IMR-90 (cell line): ENCODE results near the gene WDR91. TPM values are rescaled to one million over a fixed set of nuclear protein-coding genes. Genes with fewer than 3 reads are reported as not detected.

Experiments
- ATAC-seq: fragments of 200-7000 bp; cut with Tn5 transposase; 2 replicates; pipeline ENCODE4 v1.9.1; 2020; ENCODE audit warnings: low read depth, mild to moderate bottlenecking, moderate library complexity
- BruUV-seq: library from RNA; stranded (reverse); fragments of 400-500 nt; replicated peaks from 2 replicates; lab custom pipeline; 2021; lab: Mats Ljungman, UMichigan
- CTCF ChIA-PET: fragments of 300-600 bp; formaldehyde crosslinking; extraction: SDS; loops from one replicate; lab custom pipeline; 2021; ENCODE audit warnings: antibody characterized with exemption; lab: Yijun Ruan, JAX
- POLR2A ChIA-PET: fragments of 300-600 bp; sonication (Branson Sonifier 250); formaldehyde crosslinking; loops from one replicate; lab custom pipeline; 2022; ENCODE audit warnings: antibody characterized with exemption; ENCODE audit not compliant: unreplicated experiment; lab: Charles Lee
- DNase-seq: peaks from one replicate; pipeline ENCODE4 v3.0.0; 2013
- H2AFZ ChIP-seq: replicated peaks from 2 replicates; pipeline ENCODE3; 2013; ENCODE audit warnings: low read length, mild to moderate bottlenecking; ENCODE audit not compliant: poor library complexity
- H2AK5ac ChIP-seq: 2 replicates; pipeline ENCODE4 v1.6.1; 2013; ENCODE audit warnings: low read depth, low read length, inconsistent platforms
- H2AK9ac ChIP-seq: replicated peaks from 2 replicates; pipeline ENCODE3; 2013; ENCODE audit warnings: mild to moderate bottlenecking, low read depth, low read length, moderate library complexity; ENCODE audit not compliant: poor library complexity
- H2BK120ac ChIP-seq: 2 replicates; pipeline ENCODE4 v1.6.1; 2013; ENCODE audit warnings: low read depth, low read length, inconsistent platforms
- H2BK15ac ChIP-seq: 3 replicates; pipeline ENCODE4 v1.6.1; 2013; ENCODE audit warnings: low read depth, low read length, inconsistent platforms
- H2BK20ac ChIP-seq: 2 replicates; pipeline ENCODE4 v1.6.1; 2013; ENCODE audit warnings: low read depth, mild to moderate bottlenecking, inconsistent platforms, low read length, moderate library complexity
- H2BK5ac ChIP-seq: 2 replicates; pipeline ENCODE4 v1.6.1; 2013; ENCODE audit warnings: mild to moderate bottlenecking, low read depth, low read length, inconsistent platforms; ENCODE audit not compliant: poor library complexity, severe bottlenecking
- H3K14ac ChIP-seq: replicated peaks from 2 replicates; pipeline ENCODE4 v1.6.1; 2013; ENCODE audit warnings: low read depth, low read length, inconsistent platforms
- H3K18ac ChIP-seq: 2 replicates; pipeline ENCODE4 v1.6.1; 2013; ENCODE audit warnings: low read depth, low read length, control low read depth
- H3K23ac ChIP-seq: 2 replicates; pipeline ENCODE4 v1.6.1; 2013; ENCODE audit warnings: low read depth, low read length, inconsistent platforms
- H3K27ac ChIP-seq: 2 replicates; pipeline ENCODE4 v1.5.1; 2013; ENCODE audit warnings: mild to moderate bottlenecking, control low read depth, low read length; ENCODE audit not compliant: insufficient read depth
- H3K27me3 ChIP-seq: 2 replicates; pipeline ENCODE4 v1.6.1; 2013; ENCODE audit warnings: low read length; ENCODE audit not compliant: control insufficient read depth, insufficient read depth
- H3K36me3 ChIP-seq: 2 replicates; pipeline ENCODE4 v1.6.1; 2013; ENCODE audit warnings: low read length, mixed read lengths; ENCODE audit not compliant: control insufficient read depth, insufficient read depth
- H3K4ac ChIP-seq: 2 replicates; pipeline ENCODE4 v1.6.1; 2013; ENCODE audit warnings: low read depth, low read length, inconsistent platforms
- H3K4me1 ChIP-seq: 2 replicates; pipeline ENCODE4 v1.6.1; 2013; ENCODE audit warnings: low read length, mixed read lengths; ENCODE audit not compliant: control insufficient read depth, insufficient read depth
- H3K4me2 ChIP-seq: 2 replicates; pipeline ENCODE4 v1.6.1; 2013; ENCODE audit warnings: low read depth, mild to moderate bottlenecking, control low read depth, low read length, moderate library complexity
- H3K4me3 ChIP-seq: 2 replicates; pipeline ENCODE4 v1.5.1; 2013; ENCODE audit warnings: low read depth, mild to moderate bottlenecking, control low read depth, low read length, moderate library complexity; ENCODE audit not compliant: insufficient read depth
- H3K56ac ChIP-seq: 2 replicates; pipeline ENCODE4 v1.6.1; 2013; ENCODE audit warnings: low read length, inconsistent platforms; ENCODE audit not compliant: insufficient read depth; ENCODE audit errors: extremely low read depth
- H3K79me1 ChIP-seq, 2 experiments: 2 replicates each; pipeline ENCODE4 v1.6.1; 2013; ENCODE audit warnings: low read length in 2 of 2, inconsistent platforms in 1 of 2, low read depth in 1 of 2
- H3K9ac ChIP-seq: 2 replicates; pipeline ENCODE4 v1.6.1; 2013; ENCODE audit warnings: low read depth, low read length, control low read depth
- H3K9me1 ChIP-seq: 2 replicates; pipeline ENCODE4 v1.6.1; 2013; ENCODE audit warnings: low read length, inconsistent platforms; ENCODE audit not compliant: insufficient read depth
- H3K9me3 ChIP-seq: 2 replicates; pipeline ENCODE4 v1.6.1; 2013; ENCODE audit warnings: low read length; ENCODE audit not compliant: control insufficient read depth, insufficient read depth
- H4K20me1 ChIP-seq: 2 replicates; pipeline ENCODE4 v1.6.1; 2013; ENCODE audit warnings: low read length, inconsistent platforms; ENCODE audit not compliant: insufficient read depth
- H4K5ac ChIP-seq: 2 replicates; pipeline ENCODE4 v1.6.1; 2013; ENCODE audit warnings: mild to moderate bottlenecking, low read depth, low read length, control low read depth
- H4K8ac ChIP-seq, 2 experiments: 2 replicates each; pipeline ENCODE4 v1.6.1; 2013; ENCODE audit warnings: low read depth in 2 of 2, low read length in 2 of 2, control low read depth in 1 of 2, inconsistent platforms in 1 of 2
- H4K91ac ChIP-seq: 2 replicates; pipeline ENCODE4 v1.6.1; 2013; ENCODE audit warnings: low read depth, low read length, inconsistent platforms; ENCODE audit not compliant: insufficient read depth
- CEBPB ChIP-seq: IDR thresholded peaks from 2 replicates; pipeline ENCODE4 v1.6.1; 2012; ENCODE audit warnings: low read depth, low read length, improper control_type of control experiment
- FOS ChIP-seq: fragments of 150-350 bp; IDR thresholded peaks from 2 replicates; pipeline ENCODE4 v1.6.1; 2016; ENCODE audit warnings: low read depth, low read length
- MXI1 ChIP-seq: IDR thresholded peaks from 2 replicates; pipeline ENCODE4 v1.6.1; 2012; ENCODE audit warnings: low read depth, mild to moderate bottlenecking, low read length, moderate library complexity, borderline replicate concordance
- NFE2L2 ChIP-seq: fragments of 150-350 bp; IDR thresholded peaks from 2 replicates; pipeline ENCODE4 v1.6.1; 2016; ENCODE audit warnings: low read depth, mild to moderate bottlenecking, low read length
- SMC3 ChIP-seq: fragments of 150-350 bp; IDR thresholded peaks from 2 replicates; pipeline ENCODE4 v1.6.1; 2016; ENCODE audit warnings: low read depth, mild to moderate bottlenecking, antibody characterized with exemption, low read length, moderate library complexity
- USF2 ChIP-seq: fragments of 150-350 bp; IDR thresholded peaks from 2 replicates; pipeline ENCODE4 v1.6.1; 2017; ENCODE audit warnings: mild to moderate bottlenecking, antibody characterized with exemption, low read length, low read depth
- WGBS, 2 experiments: methylation state at CpG; one replicate each; pipeline versions ENCODE4 v1.1.5 to v1.1.7; 2013; ENCODE audit warnings: missing lambda C conversion rate in 2 of 2; ENCODE audit not compliant: insufficient read length in 1 of 2; ENCODE audit errors: extremely low coverage in 2 of 2; 5-methylcytosine and 5-hydroxymethylcytosine counted together
- dilution Hi-C: fragments of 300-500 bp; cut with HindIII; formaldehyde crosslinking; loops from one replicate; pipeline ENCODE4 v1.14.3; 2018; ENCODE audit warnings: low sequenced_read_pairs; ENCODE audit not compliant: unreplicated experiment
- in situ Hi-C: fragments of 300-500 bp; cut with MboI; formaldehyde crosslinking; loops from 3 replicates; pipeline ENCODE4 v1.14.3; 2019; ENCODE audit warnings: low sequenced_read_pairs, inconsistent platforms, mixed read lengths
- intact Hi-C: fragments of 100-400 bp; cut with micrococcal nuclease; formaldehyde crosslinking; loops from 2 replicates; pipeline ENCODE4 v1.10.0; 2022
- polyA plus RNA-seq, 3 experiments: library from polyadenylated mRNA; depleted of rRNA; stranded (reverse); fragments of >200 nt; gene quantifications; 2 replicates each; pipeline ENCODE4 v1.2.3, GENCODE V29; 2012; ENCODE audit warnings: low replicate concordance in 1 of 3
- total RNA-seq: library from RNA; depleted of rRNA; stranded (reverse); fragments of >200 nt; gene quantifications from 2 replicates; pipeline ENCODE4 v1.2.3, GENCODE V29; 2012

The WDR91 gene
- total and polyA plus RNA-seq, 2 of the 4 experiments (the other 2 are of a cell fraction): 5.2 to 10.3 TPM

- intact Hi-C loops (loop anchor here (1.0 kb wide), 1 partner anchor 45 kb away; no protein-coding TSS in a partner anchor), in situ Hi-C loops (no loop called here), dilution Hi-C loops (no loop called here)
- H3K23ac ChIP-seq: peak within 1 kb of the TSS; percentile 94
- H3K9me3 ChIP-seq: no peaks in the 10 kb centered on the region
- BruUV-seq: no TSS peak
- CTCF ChIA-PET: interaction anchor here (1.0 kb wide), 1 partner anchor 13 kb away, joined by 3 read pairs; no protein-coding TSS in a partner anchor
- peak; percentile 64 for DNase-seq
- H2AK5ac ChIP-seq: no peak within 1 kb of the TSS
- H3K4me2 ChIP-seq: peak within 1 kb of the TSS; percentile 92
- H2BK15ac ChIP-seq: peak within 1 kb of the TSS; percentile 3; the same call in 1 of the 3 replicates
- H3K9ac ChIP-seq: peak within 1 kb of the TSS; percentile 81
- H3K79me1 ChIP-seq: no peaks in the 10 kb centered on the region; a peak in 1 of 4 replicates
- no peaks in the 10 kb centered on the region for H3K27me3 ChIP-seq
- H3K27ac ChIP-seq: peak within 1 kb of the TSS; percentile 88
- peak within 1 kb of the TSS; percentile 78 for H3K18ac ChIP-seq
- peak within 1 kb of the TSS; percentile 88 for H4K5ac ChIP-seq
- H4K91ac ChIP-seq: peak within 1 kb of the TSS; percentile 65
- H3K36me3 ChIP-seq: no peaks in the 10 kb centered on the region
- POLR2A ChIA-PET: interaction anchor here (1.2 kb wide), 1 partner anchor 162 kb away, joined by 3 read pairs; the partner anchor contains the start of gene AGBL3
- peaks cover 7% of the 10 kb centered on the region for H3K9me1 ChIP-seq
- WGBS, 2 experiments: 47% methylated on average over 4 of the region's 13 CpGs; no CpG with 5 or more reads in 1 of the 2 experiments
- peak within 1 kb of the TSS; percentile 89 for H2BK120ac ChIP-seq
- TF ChIP-seq SMC3: no peak
- no peak for TF ChIP-seq MXI1
- 0 out of 2 replicates have a peak, but pooled peaks have one; percentile 14 for TF ChIP-seq USF2
- TF ChIP-seq FOS: no peak
- TF ChIP-seq NFE2L2: peak; percentile 42; the same call in 1 of the 2 replicates
- peak; percentile 52; the same call in 1 of the 2 replicates for TF ChIP-seq CEBPB
- peaks cover 4% of the 10 kb centered on the region; the same call in 1 of the 2 replicates for H3K4me1 ChIP-seq
- H4K8ac ChIP-seq: peak within 1 kb of the TSS; percentile 8 to 93; a peak in 3 of 4 replicates
- H3K4ac ChIP-seq: peak within 1 kb of the TSS; percentile 86
- peak within 1 kb of the TSS; percentile 46; the same call in 1 of the 2 replicates for H3K56ac ChIP-seq
- H2AK9ac ChIP-seq: peak within 1 kb of the TSS; percentile 45
- H4K20me1 ChIP-seq: no peaks in the 10 kb centered on the region
- H2BK5ac ChIP-seq: peak within 1 kb of the TSS; percentile 74
- H2AFZ ChIP-seq: peak within 1 kb of the TSS; percentile 94
- H2BK20ac ChIP-seq: peak within 1 kb of the TSS; percentile 88
- H3K4me3 ChIP-seq: peak within 1 kb of the TSS; percentile 38
- peak; percentile 82 for ATAC-seq
- peak within 1 kb of the TSS; percentile 83 for H3K14ac ChIP-seq
Measured at GRCh38 chr7:135147899-135148721, 63.2 kb downstream of the WDR91 start, which contains the start of gene TMEM140. TSS of gene TMEM140 (plus strand) at chr7:135148072. CDS start at chr7:135164442, 16,370 bp downstream.
